ENCODE measurements around the gene RASSF7. TPM values are rescaled to one million over a fixed set of nuclear protein-coding genes. Genes with fewer than 3 reads are reported as not detected.
"Not testable (repeated sequence)": the region's sequence is repeated elsewhere in the genome, so short reads cannot be mapped to it uniquely, and the experiment has no call there.

RASSF7 gene
- total RNA-seq = 100 to 1,000 TPM in 3 of 4 donors, 10 to 100 TPM in 1; 99.7 to 174 (median 139) TPM

GRCh38 chr11:560305-561147, at the start of gene RASSF7, which contains the start of gene LMNTD2:
Gene RASSF7 (plus strand): TSS chr11:560970. CDS start chr11:561769, 799 bp downstream.
Gene LMNTD2 (minus strand): TSS chr11:560738. CDS start chr11:560716, 22 bp downstream.
- peak; percentile 87 to 97 for DNase-seq (ENCODE audit: low spot score in 2 of 2)
- intact Hi-C loops (cut with DNase I; ENCODE audit: low total_unique reads) = no loop called here
- TF ChIP-seq POLR2A (IDR thresholded peaks at IDR 0.05) (no peak), CTCF (IDR thresholded peaks at IDR 0.05) (no peak)
- 3 to 4% methylated on average over 37 to 46 of the region's 95 CpGs for WGBS, 2 donors
- peak within 1 kb of the TSS; percentile 69 for H3K4me3 ChIP-seq (ENCODE audit: low read depth, poor library complexity, severe bottlenecking)

- H3K4me3 ChIP-seq (ENCODE audit: low read depth, poor library complexity, severe bottlenecking) = no peak overlapping the region
- TF ChIP-seq POLR2A (IDR thresholded peaks at IDR 0.05) (no peak), CTCF (IDR thresholded peaks at IDR 0.05) (no peak)
- intact Hi-C loops (cut with DNase I; ENCODE audit: low total_unique reads) = no loop called here
- 90 to 93% methylated on average over 29 of the region's 29 CpGs for WGBS, 2 donors
- no peak for DNase-seq (ENCODE audit: low spot score in 2 of 2)
These were observed 47.8 kb upstream of the RASSF7 start for GRCh38 chr11:512761-513595.

GRCh38 chr11:514606-515005, 46.2 kb upstream of the RASSF7 start:
- DNase-seq (ENCODE audit: low spot score in 2 of 2) = no peak
- no peak for TF ChIP-seq POLR2A (IDR thresholded peaks at IDR 0.05)
- no peak for TF ChIP-seq CTCF (IDR thresholded peaks at IDR 0.05)
- intact Hi-C loops (cut with DNase I; ENCODE audit: low total_unique reads) = no loop called here
- no peak overlapping the region for H3K4me3 ChIP-seq (ENCODE audit: low read depth, poor library complexity, severe bottlenecking)
- 89 to 90% methylated on average over 10 of the region's 10 CpGs for WGBS, 2 donors

- no peak for DNase-seq (ENCODE audit: low spot score in 2 of 2)
- intact Hi-C loops (cut with DNase I; ENCODE audit: low total_unique reads) = no loop called here
- TF ChIP-seq POLR2A (IDR thresholded peaks at IDR 0.05) (no peak), CTCF (IDR thresholded peaks at IDR 0.05) (no peak)
These were observed 45.6 kb upstream of the RASSF7 start for GRCh38 chr11:515131-515530.

GRCh38 chr11:516400-516799, 44.4 kb upstream of the RASSF7 start:
- DNase-seq (ENCODE audit: low spot score in 2 of 2) = no peak
- 94 to 95% methylated on average over 4 of the region's 4 CpGs for WGBS, 2 donors
- no peak for TF ChIP-seq CTCF (IDR thresholded peaks at IDR 0.05)
- no peak for TF ChIP-seq POLR2A (IDR thresholded peaks at IDR 0.05)
- H3K4me3 ChIP-seq (ENCODE audit: low read depth, poor library complexity, severe bottlenecking) = no peak overlapping the region
- intact Hi-C loops (cut with DNase I; ENCODE audit: low total_unique reads) = no loop called here

More at GRCh38 chr11:515131-515530, 45.6 kb upstream of the RASSF7 start:
- 53 to 65% methylated on average over 6 of the region's 6 CpGs for WGBS, 2 donors
- H3K4me3 ChIP-seq (ENCODE audit: low read depth, poor library complexity, severe bottlenecking) = no peak overlapping the region

- intact Hi-C loops (cut with DNase I; ENCODE audit: low total_unique reads); H3K4me3 ChIP-seq (ENCODE audit: low read depth, poor library complexity, severe bottlenecking): not testable (repeated sequence)
- DNase-seq (ENCODE audit: low spot score in 2 of 2) = peak in 1 of 2 donors; percentile 86
- WGBS, 2 donors = 93 to 94% methylated on average over 26 to 31 of the region's 43 CpGs
These were observed 43.7 kb upstream of the RASSF7 start for GRCh38 chr11:516918-517685.

Data from lower leg skin (tissue), 4 donors.